HG02852 (cell line): Measurements from ENCODE around the gene VWA5B1.
"Not testable (repeated sequence)": the region's sequence is repeated elsewhere in the genome, so short reads cannot be mapped to it uniquely, and the experiment has no call there.

Source experiments
- ATAC-seq: cut with Tn5 transposase; IDR thresholded peaks from one replicate; pipeline ENCODE4 v1.9.1; 2021; ENCODE audit warnings: mild to moderate bottlenecking, moderate library complexity; ENCODE audit not compliant: unreplicated experiment

Gene VWA5B1

GRCh38 chr1:20290624-20291597 lies at the start of gene VWA5B1:
VWA5B1 (plus strand) TSS chr1:20290875; CDS start chr1:20310602, 19,727 bp downstream.
- no peak for ATAC-seq

GRCh38 chr1:20242890-20243479 lies 47.7 kb upstream of the VWA5B1 start:
- no peak for ATAC-seq

GRCh38 chr1:20248971-20249612 lies 41.6 kb upstream of the VWA5B1 start:
- ATAC-seq: no peak

GRCh38 chr1:20250340-20250989 lies 40.2 kb upstream of the VWA5B1 start:
- ATAC-seq: no peak

- ATAC-seq: no peak
Measured at GRCh38 chr1:20252587-20252986, 38.1 kb upstream of the VWA5B1 start.

GRCh38 chr1:20255666-20256065 lies 35.0 kb upstream of the VWA5B1 start:
- no peak for ATAC-seq

GRCh38 chr1:20259646-20260045 lies 31.0 kb upstream of the VWA5B1 start:
- ATAC-seq: no peak

- ATAC-seq: no peak
Measured at GRCh38 chr1:20261095-20261494, 29.6 kb upstream of the VWA5B1 start.

GRCh38 chr1:20262810-20263534 lies 27.7 kb upstream of the VWA5B1 start:
- ATAC-seq: no peak

- no peak for ATAC-seq
Measured at GRCh38 chr1:20265250-20265649, 25.4 kb upstream of the VWA5B1 start.

- no peak for ATAC-seq
Measured at GRCh38 chr1:20266141-20266540, 24.5 kb upstream of the VWA5B1 start.

GRCh38 chr1:20266642-20267041 lies 24.0 kb upstream of the VWA5B1 start:
- ATAC-seq: no peak

GRCh38 chr1:20271498-20272400 lies 18.9 kb upstream of the VWA5B1 start:
- no peak for ATAC-seq

- not testable (repeated sequence) for ATAC-seq
Measured at GRCh38 chr1:20273716-20274115, 17.0 kb upstream of the VWA5B1 start.

GRCh38 chr1:20275319-20275925 lies 15.3 kb upstream of the VWA5B1 start:
- no peak for ATAC-seq

GRCh38 chr1:20276485-20277159 lies 14.1 kb upstream of the VWA5B1 start:
- no peak for ATAC-seq

- no peak for ATAC-seq
Measured at GRCh38 chr1:20278692-20279130, 12.0 kb upstream of the VWA5B1 start.

GRCh38 chr1:20279509-20279908 lies 11.2 kb upstream of the VWA5B1 start:
- no peak for ATAC-seq
